ENCODE results near the gene TBC1D22A.
"Not testable (repeated sequence)": the region's sequence is repeated elsewhere in the genome, so short reads cannot be mapped to it uniquely, and the experiment has no call there.

TBC1D22A gene

DNA sequence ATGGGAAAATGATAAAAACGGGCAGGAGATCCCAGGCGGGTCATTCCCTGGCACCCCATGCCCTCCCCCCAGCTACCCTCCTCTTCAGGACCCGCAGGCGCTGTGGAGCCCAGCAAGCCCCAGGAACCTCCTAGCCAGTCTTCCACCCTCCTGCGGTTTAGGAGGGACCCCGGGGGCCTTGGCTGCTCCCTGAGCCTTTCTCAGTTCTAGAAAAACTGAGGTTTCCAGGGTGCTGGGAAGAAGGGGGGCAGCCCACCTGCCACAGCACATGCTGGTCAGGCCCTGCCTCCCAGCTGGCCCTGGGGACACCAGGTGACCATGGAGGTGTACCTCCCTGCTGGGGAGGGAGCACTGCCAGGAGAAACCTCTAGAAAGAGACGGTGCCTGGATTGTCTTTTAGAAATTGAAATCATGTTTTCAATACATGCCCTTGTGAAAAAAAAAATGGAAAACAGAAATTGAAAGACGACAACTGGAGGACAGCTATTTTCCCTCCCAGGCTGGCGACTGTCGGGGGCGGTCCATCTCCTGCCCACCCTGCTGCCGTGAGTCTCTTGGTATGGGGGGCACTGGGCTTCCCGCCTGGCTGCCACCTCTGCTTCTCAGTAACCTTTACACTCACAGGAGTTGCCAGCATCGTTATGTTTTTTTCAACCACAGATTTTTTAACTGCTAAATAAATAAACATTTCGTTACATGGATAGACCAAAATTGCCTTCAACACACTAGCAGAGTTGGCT is 398.5 kb downstream of the TBC1D22A start:
- DNase-seq = no peak

DNA sequence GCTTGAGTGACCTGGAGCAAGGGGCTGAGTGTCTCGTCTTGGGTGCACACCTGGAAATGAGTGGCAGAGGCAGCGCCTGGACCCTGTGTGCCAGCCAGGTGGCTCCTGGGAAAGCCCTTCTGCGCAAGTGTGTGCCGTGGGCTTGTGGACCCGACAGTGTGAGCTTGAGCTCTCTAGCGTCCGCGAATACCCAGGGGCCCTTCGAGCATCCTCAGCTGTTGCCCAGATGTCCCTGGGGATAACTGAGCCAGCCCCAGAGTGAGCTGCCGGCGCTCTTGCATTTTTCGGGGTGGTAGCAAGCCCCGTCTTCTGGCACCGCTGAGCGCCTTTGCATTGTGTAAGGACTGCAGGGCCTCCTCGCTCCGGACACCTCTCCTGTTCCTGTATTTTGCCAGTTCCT is 399.2 kb downstream of the TBC1D22A start:
- DNase-seq = no peak

DNA sequence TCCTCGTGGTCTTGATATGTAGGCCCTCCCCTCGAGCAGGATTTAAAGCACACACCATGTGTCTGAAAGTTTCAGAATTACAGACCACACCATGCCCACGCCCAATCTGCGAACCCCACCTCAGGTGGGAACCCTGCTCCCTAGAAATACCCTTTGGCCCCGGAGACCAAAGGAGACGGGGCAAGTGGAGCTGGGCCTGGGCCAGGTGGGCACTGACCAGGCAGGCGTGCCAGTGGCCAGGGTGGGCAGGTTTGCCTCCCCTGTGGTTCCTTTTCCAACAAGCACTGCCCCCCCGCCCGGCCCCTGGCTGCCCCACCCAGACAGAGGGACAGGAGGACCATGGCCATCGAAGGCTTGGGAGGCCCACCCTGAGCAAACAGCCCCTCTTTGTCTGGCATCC is 400.4 kb downstream of the TBC1D22A start:
- no peak for DNase-seq

DNA sequence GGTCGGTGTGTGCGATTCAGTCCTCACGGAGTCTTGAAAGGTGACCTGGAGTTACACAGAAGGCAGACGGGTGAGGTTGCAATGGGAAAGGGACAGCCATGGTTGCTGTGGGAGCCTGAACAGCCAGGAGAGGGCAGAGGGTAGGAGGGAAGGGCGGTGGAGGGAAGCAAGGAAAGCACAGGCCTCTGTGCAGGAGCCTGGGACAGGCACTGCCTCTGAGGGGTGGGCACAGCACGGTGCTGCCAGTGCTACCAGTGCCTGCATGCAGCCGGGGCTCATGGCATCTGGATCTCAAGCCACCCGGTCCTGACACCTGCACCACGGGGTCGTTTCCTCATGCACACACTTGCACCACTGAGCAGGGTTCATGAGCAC is 401.0 kb downstream of the TBC1D22A start:
- DNase-seq = no peak

DNA sequence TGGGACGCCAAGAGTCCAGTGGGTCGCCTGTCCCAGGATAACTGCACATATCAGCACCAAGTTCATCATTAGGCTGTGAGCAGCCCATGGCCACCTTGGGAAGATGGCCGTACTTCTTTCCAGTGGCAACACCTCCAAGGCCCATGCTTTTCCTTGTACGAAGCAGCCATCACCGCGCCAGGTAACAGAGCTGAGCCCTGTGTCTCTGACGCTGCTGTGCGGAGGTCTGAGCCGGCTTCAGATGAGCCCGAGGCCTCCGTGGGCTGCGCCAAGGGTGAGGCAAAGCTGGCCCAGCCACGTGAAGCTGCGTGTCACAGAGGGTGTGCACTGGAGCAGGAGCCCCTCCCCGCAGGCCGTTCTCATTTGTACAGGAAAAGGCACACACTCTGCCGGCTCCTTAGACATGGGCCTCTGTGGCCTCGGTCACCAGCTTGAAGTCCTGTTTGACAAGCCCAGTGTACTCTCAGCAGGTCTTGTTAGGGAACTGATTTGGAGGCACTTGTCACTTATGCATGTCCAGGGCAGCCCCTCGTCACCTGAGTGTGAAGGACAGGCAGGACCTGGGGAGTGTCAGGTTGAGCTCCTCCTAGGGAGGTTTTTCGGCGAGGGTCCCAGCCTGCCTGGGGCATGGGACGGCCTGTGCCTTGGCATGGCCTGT is 401.5 kb downstream of the TBC1D22A start:
- no peak for DNase-seq

DNA sequence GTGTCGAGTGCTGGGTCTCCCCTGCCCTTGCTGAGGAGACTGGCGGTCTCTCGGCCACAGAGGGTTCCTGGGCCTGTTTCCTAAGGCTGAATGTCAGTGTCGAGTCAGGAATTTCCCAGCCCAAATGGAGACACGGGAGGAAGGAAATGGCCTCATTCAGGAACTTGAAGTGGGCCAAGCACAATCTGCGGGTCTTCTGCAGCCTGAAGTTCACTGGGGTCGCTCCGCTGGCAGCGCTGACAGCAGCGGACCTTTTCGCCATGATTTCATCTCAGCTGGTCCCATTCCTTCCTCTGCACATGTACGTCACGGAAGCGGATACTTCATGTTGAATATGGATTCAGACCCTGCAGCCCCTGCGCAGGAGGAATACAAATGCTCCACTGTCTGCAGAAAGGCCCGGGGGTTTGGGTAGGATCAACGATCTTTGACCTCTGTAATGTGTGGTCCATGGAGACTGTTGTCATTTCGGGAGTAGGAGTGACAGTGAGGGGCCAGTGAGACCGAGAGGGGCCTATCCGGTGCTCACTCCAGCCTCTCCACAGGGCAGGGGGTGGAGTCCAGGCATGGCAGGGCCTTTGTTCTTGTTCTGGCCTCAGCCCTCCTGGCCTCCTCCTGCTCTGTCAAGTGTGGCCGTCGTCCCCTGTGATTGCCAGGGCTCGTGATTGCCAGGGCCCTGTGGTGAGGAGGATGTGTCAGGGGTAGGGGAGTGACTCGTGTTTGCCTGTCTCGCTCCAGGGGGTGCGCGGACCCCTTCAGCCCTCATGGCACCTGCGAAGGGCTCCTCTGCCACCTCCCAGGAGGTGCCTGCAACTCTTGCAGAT is 402.3 kb downstream of the TBC1D22A start:
- DNase-seq = no peak

DNA sequence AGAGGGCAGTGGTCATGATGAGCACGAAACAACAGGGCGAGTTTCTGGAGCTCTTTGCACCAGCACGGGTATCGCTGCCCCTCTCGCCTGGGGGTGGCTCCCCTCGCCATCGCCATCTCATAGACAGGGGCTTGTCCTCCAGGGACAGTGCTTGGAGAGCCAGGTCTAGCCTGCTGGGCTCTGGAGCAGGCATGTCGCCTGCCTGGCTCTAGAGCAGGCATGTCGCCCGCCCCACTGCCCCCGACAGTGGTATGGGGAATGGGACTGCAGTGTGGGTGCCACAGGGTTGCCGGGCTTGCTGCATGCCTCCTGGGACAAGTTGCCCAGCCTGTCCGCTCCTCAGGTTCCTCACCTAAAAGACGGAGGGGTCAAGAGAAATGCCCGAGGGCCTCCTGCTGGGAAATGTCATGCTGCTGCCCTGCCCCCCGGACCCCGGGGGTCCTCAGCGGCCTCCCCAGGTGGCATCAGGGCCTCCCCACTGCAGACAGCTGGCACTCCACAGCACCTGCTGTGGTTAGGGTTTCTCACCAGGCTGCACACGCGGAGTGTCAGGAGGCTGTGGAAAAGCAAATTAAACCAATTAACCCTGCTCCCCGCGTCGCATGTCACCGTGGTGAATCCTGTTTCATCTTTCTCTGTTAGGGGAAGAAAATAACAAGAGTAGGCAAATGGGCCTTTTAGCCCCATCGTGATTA is 403.0 kb downstream of the TBC1D22A start:
- no peak for DNase-seq

DNA sequence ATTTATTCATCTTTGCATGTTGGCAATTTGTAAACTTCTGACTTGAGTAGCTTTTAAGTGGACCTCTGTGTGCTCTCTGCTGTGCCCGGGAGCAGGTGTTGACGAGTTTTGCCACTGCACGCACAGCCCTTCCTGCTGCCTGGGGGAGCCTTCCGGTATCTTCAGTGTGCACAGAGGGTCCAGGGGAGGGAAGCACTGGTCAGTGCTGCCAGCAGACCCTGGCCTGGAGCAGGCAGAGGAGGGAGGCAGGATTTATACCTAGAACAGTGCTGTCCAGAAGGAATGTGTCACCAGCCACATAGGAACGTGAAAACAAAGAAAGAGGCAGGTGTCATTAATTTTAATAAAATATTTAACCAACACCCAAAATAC is 403.6 kb downstream of the TBC1D22A start:
- DNase-seq = no peak

DNA sequence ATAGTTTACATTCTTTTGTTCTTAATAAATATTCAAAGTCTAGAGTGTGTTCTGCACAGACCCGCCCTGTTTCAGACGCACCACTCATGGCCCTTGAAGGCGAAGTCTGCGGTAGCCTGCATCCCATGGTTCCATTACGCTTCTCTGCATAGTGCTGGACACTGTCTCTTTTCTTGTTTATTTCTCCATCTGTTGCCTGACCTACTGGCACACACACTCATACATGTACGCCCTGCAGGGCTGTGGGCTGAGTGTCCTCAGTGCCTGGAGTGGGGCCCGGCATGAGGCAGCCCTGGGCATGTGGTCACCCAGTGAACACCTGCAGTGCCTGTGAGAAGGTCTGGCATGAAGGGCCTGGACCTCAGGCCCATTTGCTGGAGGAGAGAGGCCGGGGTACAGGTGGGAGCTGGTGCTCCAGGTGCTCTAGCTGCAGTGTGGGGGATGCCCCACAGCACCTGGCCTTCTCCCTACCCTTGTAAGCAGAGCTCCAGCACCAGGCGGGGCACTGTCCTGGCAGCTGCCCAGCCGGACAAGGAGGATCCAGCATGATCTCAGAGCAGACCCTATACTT is 404.1 kb downstream of the TBC1D22A start:
- DNase-seq = no peak

DNA sequence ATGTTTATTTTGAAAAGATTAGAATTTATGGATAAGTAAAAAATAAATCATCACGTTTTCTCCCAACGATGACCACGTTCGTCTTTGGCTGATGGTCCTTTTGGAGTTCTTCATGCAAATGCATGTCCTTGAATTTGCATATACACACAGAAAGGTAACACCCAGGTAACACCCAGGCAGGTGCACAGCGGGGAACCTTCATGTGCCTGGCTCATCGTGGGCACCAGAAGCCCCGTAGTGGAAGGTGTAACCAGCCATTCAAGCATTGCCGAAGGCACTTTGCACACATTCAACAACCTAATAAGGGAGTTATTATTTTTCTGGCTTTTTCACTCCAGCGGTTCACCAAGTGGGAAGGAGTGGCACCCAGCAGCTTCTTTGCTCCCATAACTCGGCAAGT is 404.6 kb downstream of the TBC1D22A start:
- no peak for DNase-seq

DNA sequence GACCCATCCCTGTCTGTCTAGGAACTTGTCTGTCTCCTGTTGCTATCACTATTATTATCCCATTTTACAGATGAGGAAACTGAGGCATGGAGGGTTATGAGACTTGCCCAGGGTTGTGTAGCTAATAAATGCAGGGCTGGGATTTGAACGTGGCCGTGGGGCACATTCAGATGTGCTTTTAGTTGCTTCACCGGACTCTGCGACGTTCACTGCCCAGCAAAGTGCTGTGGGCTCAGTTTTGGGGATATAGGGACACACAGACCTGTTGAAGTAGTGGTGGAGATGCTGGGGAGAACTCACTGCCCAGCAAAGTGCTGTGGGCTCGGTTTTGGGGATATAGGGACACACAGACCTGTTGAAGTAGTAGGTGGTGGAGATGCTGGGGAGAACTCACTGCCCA is 405.5 kb downstream of the TBC1D22A start:
- not testable (repeated sequence) for DNase-seq

DNA sequence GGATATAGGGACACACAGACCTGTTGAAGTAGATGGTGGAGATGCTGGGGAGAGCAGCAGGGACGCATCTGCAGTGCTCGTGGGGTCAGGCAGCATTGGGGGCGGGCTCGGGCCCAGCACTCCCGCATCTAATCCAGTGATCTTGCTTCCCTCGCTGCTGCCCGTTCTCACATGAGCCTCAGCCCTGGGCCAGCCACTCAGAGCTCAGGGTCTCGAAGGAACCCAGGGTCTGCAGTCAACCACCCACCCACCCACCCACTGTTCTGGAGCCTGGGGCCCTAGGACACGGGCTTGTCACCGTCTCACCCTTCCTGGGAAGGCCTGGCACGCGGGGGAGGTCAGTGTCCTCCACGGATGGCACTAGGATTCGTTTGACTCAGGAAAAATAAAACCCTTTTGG is 406.0 kb downstream of the TBC1D22A start:
- no peak for DNase-seq

DNA sequence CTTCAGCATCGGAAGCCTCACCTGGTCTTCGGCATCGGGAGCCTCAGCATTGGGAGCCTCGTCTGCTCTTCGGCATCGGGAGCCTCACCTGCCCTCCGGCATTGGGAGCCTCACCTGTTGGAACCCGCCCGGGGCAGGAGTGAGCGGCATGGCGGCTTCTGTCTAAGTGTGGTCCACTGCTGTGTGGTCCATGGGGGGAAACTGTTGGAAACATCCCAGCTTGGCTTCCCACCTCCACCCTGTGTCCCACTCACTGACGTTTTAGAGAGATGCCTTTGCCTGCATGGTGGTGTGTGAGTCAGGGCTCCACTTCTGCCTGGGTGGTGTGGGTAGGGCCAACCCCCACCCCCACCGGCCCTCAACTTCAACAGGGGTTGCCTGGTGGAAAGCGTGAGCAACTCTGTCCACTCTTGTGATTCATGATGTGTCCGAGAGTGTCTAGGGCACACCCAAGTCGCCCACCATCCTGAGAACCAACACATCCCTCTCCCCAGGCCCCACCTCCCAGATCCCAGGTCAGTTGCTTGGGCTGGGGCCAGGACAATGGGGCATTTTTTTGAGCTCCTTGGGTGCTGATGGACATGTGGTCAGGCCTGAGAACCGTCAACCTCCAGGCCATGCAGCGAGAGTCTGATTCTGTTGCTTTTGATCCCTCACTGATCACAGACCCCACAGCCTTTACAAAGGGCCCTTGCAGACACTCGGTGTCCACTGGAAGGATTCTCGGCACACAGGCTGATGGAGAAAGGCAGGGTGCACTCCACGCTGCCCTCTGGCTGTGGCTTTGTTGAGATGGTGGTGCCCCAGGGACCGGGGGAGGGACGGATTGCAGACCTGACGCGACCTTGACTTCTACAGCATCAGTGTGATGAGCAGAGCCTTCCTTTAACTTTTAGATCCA is 406.7 kb downstream of the TBC1D22A start:
- DNase-seq = no peak

DNA sequence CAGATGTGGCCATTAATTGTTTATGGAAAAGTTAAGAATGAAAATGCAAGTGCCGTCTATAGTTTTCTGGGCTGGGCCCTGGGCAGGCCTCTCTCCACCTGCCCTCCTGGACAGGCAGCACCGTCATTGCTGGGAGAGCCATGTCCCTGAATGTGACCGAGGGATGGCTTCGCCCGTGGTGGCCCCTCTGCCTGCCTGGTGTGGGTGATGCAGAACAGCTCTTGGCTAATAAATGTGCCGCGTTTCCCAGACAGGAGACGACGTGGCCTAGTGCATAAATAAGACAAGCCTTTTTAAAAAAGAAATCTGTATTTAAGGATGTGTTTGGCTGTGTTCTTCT is 407.3 kb downstream of the TBC1D22A start:
- DNase-seq = no peak

DNA sequence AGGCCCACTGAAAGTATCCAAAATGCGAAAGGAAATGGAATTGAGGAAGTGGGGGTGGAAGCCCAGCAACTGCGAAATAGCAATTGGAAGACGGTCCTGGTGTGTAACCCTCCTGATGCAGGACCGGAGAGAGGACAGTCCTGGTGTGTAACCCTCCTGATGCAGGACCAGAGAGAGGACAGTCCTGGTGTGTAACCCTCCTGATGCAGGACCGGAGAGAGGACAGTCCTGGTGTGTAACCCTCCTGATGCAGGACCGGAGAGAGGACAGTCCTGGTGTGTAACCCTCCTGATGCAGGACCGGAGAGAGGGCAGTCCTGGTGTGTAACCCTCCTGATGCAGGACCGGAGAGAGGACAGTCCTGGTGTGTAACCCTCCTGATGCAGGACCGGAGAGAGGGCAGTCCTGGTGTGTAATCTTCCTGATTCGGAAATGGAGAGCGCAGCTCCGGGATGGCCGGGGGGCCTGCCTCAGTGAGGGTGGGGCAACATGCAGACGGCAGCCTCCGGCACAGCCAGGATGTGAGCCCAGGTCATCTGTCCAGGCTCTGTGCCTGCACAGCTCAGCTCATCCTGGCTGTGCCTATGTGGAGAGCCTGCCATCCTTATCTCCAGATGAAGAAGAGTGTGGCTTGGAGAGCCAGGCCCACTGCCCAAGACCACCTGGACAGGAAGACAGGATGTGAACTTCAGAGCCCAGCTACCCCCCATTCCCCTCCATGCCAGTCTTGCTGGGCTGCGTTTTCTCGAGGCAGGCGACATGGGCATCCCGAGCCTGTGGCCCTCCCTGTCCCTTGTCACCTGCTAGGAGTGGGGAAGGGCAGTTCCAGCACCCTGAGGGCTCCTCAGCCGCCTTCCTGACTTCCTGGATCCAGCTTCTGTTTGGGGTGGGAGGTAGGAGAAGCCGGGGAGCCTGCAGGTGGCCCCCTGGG is 408.3 kb downstream of the TBC1D22A start:
- not testable (repeated sequence) for DNase-seq

DNA sequence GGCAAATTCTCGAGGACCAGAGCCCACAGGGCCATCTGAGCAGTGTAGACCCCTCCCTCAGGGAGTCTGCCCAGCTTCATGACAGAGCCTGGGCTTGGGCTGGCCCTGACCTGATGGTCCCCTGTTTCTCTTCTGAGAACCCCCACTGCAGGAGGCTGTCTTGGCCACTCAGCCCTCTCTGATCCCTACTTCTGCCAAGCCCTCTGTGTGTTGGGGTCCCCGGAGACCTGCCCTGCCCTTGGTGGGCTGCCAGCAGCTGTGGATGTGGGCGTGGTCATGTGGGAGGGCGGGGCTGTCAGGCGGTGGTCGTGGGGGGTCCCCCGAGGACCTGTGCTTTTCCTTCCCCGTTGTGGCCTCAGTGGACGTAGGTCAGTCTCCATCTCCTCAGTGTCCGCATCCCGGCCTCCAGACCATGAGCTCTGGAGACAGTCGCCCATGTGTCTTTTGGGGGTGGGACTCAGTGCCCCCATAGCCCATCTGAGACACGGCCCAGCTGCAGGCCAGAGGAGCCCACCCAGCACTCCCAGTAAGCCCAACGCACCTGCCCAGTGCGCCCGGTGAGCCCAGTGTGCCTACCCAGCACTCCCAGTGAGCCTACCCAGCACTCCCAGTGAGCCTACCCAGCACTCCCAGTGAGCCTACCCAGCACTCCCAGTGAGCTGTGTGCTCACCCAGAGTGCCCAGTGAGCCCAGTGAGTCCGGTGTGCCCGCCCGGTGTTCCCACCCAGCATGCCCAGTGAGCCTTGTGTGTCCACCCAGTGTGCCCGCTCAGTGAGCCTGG is 409.2 kb downstream of the TBC1D22A start:
- no peak for DNase-seq

DNA sequence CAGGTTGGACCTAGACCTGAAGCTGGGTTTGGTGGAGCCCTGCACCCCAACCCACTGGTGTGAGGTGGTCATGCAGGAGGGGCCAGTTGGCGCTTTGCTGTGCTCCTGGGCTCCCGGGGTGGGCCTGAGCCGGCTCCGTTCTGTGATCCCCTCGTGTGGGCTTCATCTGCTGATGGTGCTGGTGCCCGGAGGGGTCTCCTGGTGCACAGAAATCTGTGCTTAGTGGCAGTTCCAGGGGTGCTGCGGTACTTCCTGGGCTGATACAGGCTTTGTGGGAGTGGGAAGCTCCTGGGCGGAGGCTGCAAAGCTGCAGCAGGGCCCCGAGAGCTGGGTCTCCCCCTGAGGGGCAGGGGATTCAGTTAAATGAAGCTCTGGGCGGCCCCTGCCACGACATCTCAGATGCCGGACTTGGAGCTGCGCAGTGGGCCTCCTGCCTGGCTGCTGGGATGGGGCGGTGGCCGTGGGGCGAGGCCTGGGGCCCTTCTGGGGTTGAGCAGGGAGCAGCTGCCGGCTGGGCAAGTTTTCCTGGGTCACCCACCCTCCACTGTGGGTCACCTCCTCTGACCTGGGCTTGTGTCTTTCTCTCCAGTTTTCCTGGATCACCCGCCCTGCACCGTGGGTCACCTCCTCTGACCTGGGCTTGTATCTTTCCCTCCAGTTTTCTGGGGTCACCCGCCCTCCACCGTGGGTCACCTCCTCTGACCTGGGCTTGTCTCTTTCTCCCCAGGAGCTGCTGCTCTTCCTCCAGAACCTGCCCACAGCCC is 410.5 kb downstream of the TBC1D22A start:
- no peak for DNase-seq

DNA sequence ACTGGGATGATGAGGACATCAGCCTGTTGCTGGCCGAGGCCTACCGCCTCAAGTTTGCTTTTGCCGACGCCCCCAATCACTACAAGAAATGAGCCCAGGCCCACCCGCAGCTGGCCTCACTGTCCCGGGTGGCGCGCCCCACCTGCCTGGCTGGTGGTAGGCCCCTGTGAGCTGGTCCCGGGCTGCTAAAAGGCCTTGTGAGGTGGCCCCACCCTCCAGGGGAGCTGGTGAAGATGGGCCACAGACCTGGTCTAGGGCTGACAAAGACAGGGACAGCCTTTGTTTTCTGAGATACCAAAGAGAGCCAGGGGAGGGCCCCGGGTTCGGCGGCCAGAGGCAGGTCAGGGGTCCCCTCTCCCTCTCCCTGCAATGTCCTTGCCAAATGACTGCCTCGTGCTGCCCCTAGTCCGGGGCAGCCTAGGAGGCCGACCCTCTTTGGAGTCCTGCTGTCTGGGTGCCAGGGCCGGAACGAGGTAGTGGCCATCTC is 411.1 kb downstream of the TBC1D22A start:
- DNase-seq = no peak

DNA sequence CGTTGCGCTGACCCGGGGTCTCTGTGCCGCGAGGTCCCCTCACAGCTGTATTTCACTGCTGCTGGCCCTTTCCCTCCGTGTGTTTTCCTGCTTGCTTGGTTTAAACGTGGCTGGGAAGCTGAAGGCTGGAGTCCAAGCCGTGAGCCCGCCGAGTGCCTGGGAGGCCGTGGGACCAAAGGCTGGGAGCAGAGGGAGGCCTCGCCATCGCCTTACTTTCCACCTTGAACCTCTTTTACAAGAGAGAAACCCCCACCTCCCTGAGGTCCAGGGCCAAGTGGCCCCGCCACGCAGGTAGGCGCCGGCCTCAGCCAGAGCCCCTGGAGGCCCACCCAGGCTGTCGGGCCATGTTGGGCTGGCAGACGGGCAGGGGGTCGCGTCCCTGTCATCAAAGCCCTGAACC is 411.6 kb downstream of the TBC1D22A start:
- DNase-seq = no peak

Data from right kidney (tissue), 1 donor.